Pancreas (tissue), 10 donors: ENCODE results near the gene LMF1. TPM values are rescaled to one million over a fixed set of nuclear protein-coding genes. Genes with fewer than 3 reads are reported as not detected.

Experiments
- ATAC-seq, 4 donors: fragments of 200-7000 bp; cut with Tn5 transposase; one replicate each; pipeline versions ENCODE4 v1.8.0 to v1.9.1; 2020; ENCODE audit warnings: mild to moderate bottlenecking in 4 of 4, moderate library complexity in 4 of 4
- DNase-seq, 6 donors: peaks; one replicate each; pipeline ENCODE4 v3.0.0-alpha.2; 2020
- FAIRE-seq: peaks from 2 replicates; lab custom pipeline; 2012; peaks lifted over from hg19 to GRCh38; lab: Jason Lieb, UNC
- H3K27ac ChIP-seq, 4 donors: fragments of 200-600 bp; sonication (generic); 1 replicate in 3 of 4; 2 replicates in 1 of 4; pipeline versions ENCODE4 v1.5.0 to v1.8.0; 2020
- H3K27me3 ChIP-seq, 4 donors: fragments of 200-600 bp; one replicate each; pipeline ENCODE4 v1.8.0; 2021
- H3K36me3 ChIP-seq, 3 donors: fragments of 200-600 bp; sonication (generic) in 1 of 3; one replicate each; pipeline versions ENCODE4 v1.5.0 to v1.8.0; 2020 to 2021
- H3K4me1 ChIP-seq, 3 donors: fragments of 200-600 bp; one replicate each; pipeline ENCODE4 v1.8.0; 2021
- H3K4me3 ChIP-seq, 4 donors: fragments of 200-600 bp; sonication (generic) in 2 of 4; one replicate each; pipeline versions ENCODE4 v1.5.0 to v1.8.0; 2020 to 2021
- H3K9me3 ChIP-seq, 4 donors: fragments of 200-600 bp; one replicate each; pipeline ENCODE4 v1.8.0; 2021
- CTCF ChIP-seq, 4 donors: fragments of 200-600 bp; sonication (generic) in 3 of 4; IDR thresholded peaks; one replicate each; pipeline versions ENCODE4 v1.5.0 to v1.8.0; 2021; ENCODE audit warnings: antibody characterized with exemption in 4 of 4
- WGBS, 2 donors: extraction: QIAGEN DNeasy Blood & Tissue Kit; methylation state at CpG; one replicate each; pipeline ENCODE4 v1.1.7; 2013; 5-methylcytosine and 5-hydroxymethylcytosine counted together
- intact Hi-C, 3 donors: fragments of 100-400 bp; cut with DNase I; formaldehyde crosslinking; loops; one replicate each; pipeline versions ENCODE4 v1.11.1 to v1.14.2; 2022
- polyA plus RNA-seq, 2 donors: library from polyadenylated mRNA; stranded (reverse); fragments of 200-250 nt; gene quantifications; one replicate each; pipeline ENCODE4 v1.2.3, GENCODE V29; 2013
- total RNA-seq, 6 donors: library from RNA; stranded (reverse); fragmentation: NEBNext Ultra II Directional in 4 of 6; extraction: Animal tissue kit (Norgen Biotek cat#: 25700) in 4 of 6; gene quantifications; one replicate each; pipeline versions ENCODE4 v1.2.1 to v1.2.4, GENCODE V29; 2021 to 2023
- donor health status: healthy with polysubstance abuse.
- donor health status: DM: no; HTN: no; CAD: no; lungs with moderate emphysema.
- donor health status: DM: no; HTN: no; CAD: no.
- donor health status: control.
- donor health status: control.
- donor health status: Bipolar disorder and iron deficiency.
- donor health status: DM: yes; HTN: yes; CAD: no.
- donor health status: DM: no; HTN: no; CAD: no.
- donor health status: DM: no; HTN: no; CAD: no.
- donor health status: DM: yes; HTN: yes; CAD: no.

The LMF1 gene
- total and polyA plus RNA-seq, 8 donors: 9.3 to 64.6 (median 15.7) TPM

DNA sequence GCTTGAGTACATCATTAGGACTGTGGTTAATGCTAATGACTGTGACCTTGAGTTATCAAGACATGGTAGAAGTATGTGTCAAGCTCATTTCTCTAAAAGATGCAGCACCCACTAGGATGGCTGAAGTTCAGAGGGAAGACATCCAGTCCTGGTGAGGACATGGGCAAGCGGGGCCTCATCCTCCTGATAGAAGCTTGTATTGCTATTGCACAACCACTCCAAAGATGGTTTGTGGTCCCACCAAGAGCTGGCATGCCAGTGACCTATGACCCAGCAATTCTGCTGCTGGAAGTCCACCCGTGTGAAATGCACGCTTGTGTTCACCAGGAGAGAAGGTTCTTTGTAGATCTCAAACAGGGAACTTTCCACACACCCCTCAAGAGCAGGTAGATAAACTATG lies 25.0 kb upstream of the LMF1 start:
- ATAC-seq (no peak), FAIRE-seq (no peak), DNase-seq (no peak)
- no peaks in the 10 kb centered on the region for H3K27me3 ChIP-seq
- 54 to 72% methylated on average over 3 of the region's 3 CpGs for WGBS, 2 donors
- intact Hi-C loops: no loop called here
- TF ChIP-seq CTCF (IDR thresholded peaks at IDR 0.05): no peak
- H3K9me3 ChIP-seq: no peaks in the 10 kb centered on the region
- no peak overlapping the region for H3K27ac ChIP-seq
- no peaks in the 10 kb centered on the region for H3K4me1 ChIP-seq
- no peak overlapping the region for H3K4me3 ChIP-seq
- no peaks in the 10 kb centered on the region for H3K36me3 ChIP-seq

GRCh38 chr16:995087-995486 lies 24.3 kb upstream of the LMF1 start:
- intact Hi-C loops: no loop called here
- Histone ChIP-seq H3K27ac (no peak overlapping the region), H3K9me3 (no peaks in the 10 kb centered on the region), H3K4me3 (no peak overlapping the region), H3K27me3 (no peaks in the 10 kb centered on the region), H3K36me3 (no peaks in the 10 kb centered on the region), H3K4me1 (no peaks in the 10 kb centered on the region)
- ATAC-seq (no peak), DNase-seq (no peak), FAIRE-seq (no peak)
- WGBS, 2 donors: 63 to 77% methylated on average over 3 of the region's 3 CpGs
- TF ChIP-seq CTCF (IDR thresholded peaks at IDR 0.05): no peak

GRCh38 chr16:993731-994130 lies 22.9 kb upstream of the LMF1 start:
- Histone ChIP-seq H3K36me3 (no peaks in the 10 kb centered on the region), H3K4me3 (no peak overlapping the region), H3K4me1 (no peaks in the 10 kb centered on the region), H3K27me3 (no peaks in the 10 kb centered on the region), H3K27ac (no peak overlapping the region), H3K9me3 (no peaks in the 10 kb centered on the region)
- TF ChIP-seq CTCF (IDR thresholded peaks at IDR 0.05): no peak
- WGBS, 2 donors: 65 to 73% methylated on average over 3 of the region's 3 CpGs
- DNase-seq (no peak), ATAC-seq (no peak), FAIRE-seq (no peak)
- intact Hi-C loops: no loop called here

- ATAC-seq (no peak), DNase-seq (no peak), FAIRE-seq (no peak)
- Histone ChIP-seq H3K27ac (no peak overlapping the region), H3K36me3 (no peaks in the 10 kb centered on the region), H3K4me1 (no peaks in the 10 kb centered on the region), H3K9me3 (no peaks in the 10 kb centered on the region), H3K27me3 (no peaks in the 10 kb centered on the region), H3K4me3 (no peak overlapping the region)
- intact Hi-C loops: no loop called here
- WGBS, 2 donors: 56 to 65% methylated on average over 9 of the region's 9 CpGs
- TF ChIP-seq CTCF (IDR thresholded peaks at IDR 0.05): no peak
Measured at GRCh38 chr16:991773-992172, 21.0 kb upstream of the LMF1 start.

DNA sequence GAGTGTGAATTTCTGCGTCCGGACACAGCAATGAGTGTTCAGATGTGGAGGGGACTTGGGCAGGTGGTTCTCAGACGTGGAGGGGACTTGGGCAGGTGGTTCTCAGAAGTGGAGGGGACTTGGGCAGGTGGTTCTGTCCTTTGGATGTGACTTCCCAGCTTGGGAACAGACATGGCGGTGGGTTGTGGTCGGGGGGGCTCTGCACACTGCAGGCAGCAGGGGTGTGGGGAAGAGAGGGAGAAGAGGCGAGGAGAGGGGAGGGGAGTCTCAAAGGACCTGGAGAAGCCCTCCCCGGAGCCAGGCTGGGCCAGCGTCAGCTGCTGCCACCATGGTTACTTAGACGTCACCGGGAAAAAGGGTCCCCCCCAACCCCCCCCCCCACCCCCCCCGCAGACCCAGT lies 20.6 kb upstream of the LMF1 start:
- H3K36me3 ChIP-seq: no peaks in the 10 kb centered on the region
- no peaks in the 10 kb centered on the region for H3K9me3 ChIP-seq
- FAIRE-seq: no peak
- no peaks in the 10 kb centered on the region for H3K27me3 ChIP-seq
- TF ChIP-seq CTCF (IDR thresholded peaks at IDR 0.05): no peak
- no peak overlapping the region for H3K4me3 ChIP-seq
- no peak overlapping the region for H3K27ac ChIP-seq
- no peak for DNase-seq
- ATAC-seq: no peak
- H3K4me1 ChIP-seq: no peaks in the 10 kb centered on the region
- WGBS, 2 donors: 64 to 76% methylated on average over 9 to 10 of the region's 11 CpGs
- intact Hi-C loops: no loop called here
